GM12891 (cell line): ENCODE data around the gene CAPN5.

Experiments
- PAX5 ChIP-seq: IDR thresholded peaks from 2 replicates; pipeline ENCODE4 v1.6.1; 2011; ENCODE audit warnings: low read length, moderate library complexity, mild to moderate bottlenecking; ENCODE audit not compliant: insufficient read depth, severe bottlenecking
- POLR2A ChIP-seq: IDR thresholded peaks from 2 replicates; pipeline ENCODE4 v1.6.1; 2011; ENCODE audit warnings: low read depth, low read length, control low read depth
- POLR2AphosphoS5 ChIP-seq: IDR thresholded peaks from 2 replicates; pipeline ENCODE4 v1.6.1; 2011; ENCODE audit warnings: low read depth, low read length, control low read depth
- POU2F2 ChIP-seq: IDR thresholded peaks from 2 replicates; pipeline ENCODE4 v1.6.1; 2011; ENCODE audit warnings: low read depth, mild to moderate bottlenecking, control low read depth, low read length, moderate library complexity
- SPI1 ChIP-seq: IDR thresholded peaks from 2 replicates; pipeline ENCODE4 v1.6.1; 2011; ENCODE audit warnings: low read depth, low read length, control low read depth
- TAF1 ChIP-seq: IDR thresholded peaks from 2 replicates; pipeline ENCODE4 v1.6.1; 2011; ENCODE audit warnings: low read depth, low read length, control low read depth

- no peak for TF ChIP-seq POLR2AphosphoS5
- TF ChIP-seq POLR2A: no peak
- no peak for TF ChIP-seq TAF1
- no peak for TF ChIP-seq PAX5
- TF ChIP-seq SPI1: no peak
- no peak for TF ChIP-seq POU2F2
Measured at GRCh38 chr11:77115956-77116355, 49.2 kb downstream of the CAPN5 start.
